Peyer's patch (tissue), 4 donors: ENCODE data around the gene CDK5.

Source experiments
- POLR2A ChIP-seq, 2 donors: fragments of 450-650 bp; IDR thresholded peaks; one replicate each; pipeline ENCODE4 v1.5.1; 2017; ENCODE audit warnings: antibody characterized with exemption in 2 of 2, mild to moderate bottlenecking in 2 of 2, moderate library complexity in 2 of 2
- TF ChIP-seq, protein P1 (sequence below), 6 experiments: fragments of 450-650 bp in 4 of 6; fragments of 200-600 bp in 2 of 6; sonication (generic) in 1 of 6; IDR thresholded peaks; one replicate each; pipeline ENCODE4 v1.5.1; 2017 to 2019; ENCODE audit warnings: antibody characterized with exemption in 6 of 6, mild to moderate bottlenecking in 3 of 6, moderate library complexity in 1 of 6

DNA sequence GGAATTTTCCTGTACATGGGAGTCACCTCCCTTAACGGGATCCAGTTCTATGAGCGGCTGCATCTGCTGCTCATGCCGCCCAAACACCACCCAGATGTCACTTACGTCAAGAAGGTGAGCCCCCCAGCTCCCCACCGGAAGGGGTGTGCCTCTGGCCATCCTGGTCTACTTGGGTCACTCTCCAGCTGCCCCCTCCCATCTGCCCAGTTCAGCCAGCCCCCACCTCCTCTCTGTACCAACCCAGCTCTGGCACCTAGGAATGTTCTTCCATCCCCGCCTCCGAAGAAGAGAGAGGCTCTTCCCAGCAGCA, 17.9 kb upstream of the CDK5 start:
- TF ChIP-seq, protein P1, sequence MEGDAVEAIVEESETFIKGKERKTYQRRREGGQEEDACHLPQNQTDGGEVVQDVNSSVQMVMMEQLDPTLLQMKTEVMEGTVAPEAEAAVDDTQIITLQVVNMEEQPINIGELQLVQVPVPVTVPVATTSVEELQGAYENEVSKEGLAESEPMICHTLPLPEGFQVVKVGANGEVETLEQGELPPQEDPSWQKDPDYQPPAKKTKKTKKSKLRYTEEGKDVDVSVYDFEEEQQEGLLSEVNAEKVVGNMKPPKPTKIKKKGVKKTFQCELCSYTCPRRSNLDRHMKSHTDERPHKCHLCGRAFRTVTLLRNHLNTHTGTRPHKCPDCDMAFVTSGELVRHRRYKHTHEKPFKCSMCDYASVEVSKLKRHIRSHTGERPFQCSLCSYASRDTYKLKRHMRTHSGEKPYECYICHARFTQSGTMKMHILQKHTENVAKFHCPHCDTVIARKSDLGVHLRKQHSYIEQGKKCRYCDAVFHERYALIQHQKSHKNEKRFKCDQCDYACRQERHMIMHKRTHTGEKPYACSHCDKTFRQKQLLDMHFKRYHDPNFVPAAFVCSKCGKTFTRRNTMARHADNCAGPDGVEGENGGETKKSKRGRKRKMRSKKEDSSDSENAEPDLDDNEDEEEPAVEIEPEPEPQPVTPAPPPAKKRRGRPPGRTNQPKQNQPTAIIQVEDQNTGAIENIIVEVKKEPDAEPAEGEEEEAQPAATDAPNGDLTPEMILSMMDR (IDR thresholded peaks at IDR 0.05), result no peak
- no peak for TF ChIP-seq POLR2A (IDR thresholded peaks at IDR 0.05)
